BLaER1 treated with 17β-estradiol and CSF1 and Interleukin-3, amounts not matched to agents 10 nM and 100 nM (cell line): ENCODE results near the gene EXOG.

Source experiments
- H3K27ac ChIP-seq, 11 experiments: shearing (Covaris generic); formaldehyde crosslinking; 2 replicates each; pipeline ENCODE4 v1.8.1; 2022
- H3K27me3 ChIP-seq, 11 experiments: shearing (Covaris generic); formaldehyde crosslinking; 2 replicates each; pipeline ENCODE4 v1.8.1; 2022
- H3K36me3 ChIP-seq, 11 experiments: shearing (Covaris generic); formaldehyde crosslinking; 2 replicates each; pipeline ENCODE4 v1.8.1; 2022
- H3K4me1 ChIP-seq, 10 experiments: shearing (Covaris generic); formaldehyde crosslinking; 2 replicates each; pipeline ENCODE4 v1.8.1; 2022
- H3K4me2 ChIP-seq, 11 experiments: shearing (Covaris generic); formaldehyde crosslinking; 2 replicates each; pipeline ENCODE4 v1.8.1; 2022
- H3K4me3 ChIP-seq, 10 experiments: shearing (Covaris generic); formaldehyde crosslinking; 2 replicates each; pipeline ENCODE4 v1.8.1; 2022
- H3K9ac ChIP-seq, 11 experiments: shearing (Covaris generic); formaldehyde crosslinking; 2 replicates each; pipeline ENCODE4 v1.8.1; 2022
- H3K9me3 ChIP-seq, 11 experiments: shearing (Covaris generic); formaldehyde crosslinking; replicated peaks in 1 of 11; 2 replicates each; pipeline ENCODE4 v1.8.1; 2022
- H4K20me1 ChIP-seq, 11 experiments: shearing (Covaris generic); formaldehyde crosslinking; 2 replicates each; pipeline ENCODE4 v1.8.1; 2022
- Cebpa-rat ChIP-seq, 11 experiments: shearing (Covaris generic); IDR thresholded peaks; 2 replicates each; pipeline ENCODE4 v1.8.1; 2022

Gene EXOG

GRCh38 chr3:38515367-38515766 is 19.2 kb downstream of the EXOG start:
- Histone ChIP-seq H3K4me1 (peaks cover 8 to 22% (median 19%) of the 10 kb centered on the region in 10 experiments; a peak in 19 of 20 replicates), H3K27ac (no peak overlapping the region), H3K4me3 (no peak overlapping the region), H3K9me3 (no peaks in the 10 kb centered on the region), H3K9ac (no peak overlapping the region), H3K4me2 (no peak overlapping the region), H3K27me3 (no peaks in the 10 kb centered on the region), H4K20me1 (peaks cover 0 to 7% (median 0%) of the 10 kb centered on the region in 11 experiments; a peak in 2 of 22 replicates), H3K36me3 (peaks cover 23 to 64% (median 51%) of the 10 kb centered on the region in 11 experiments)
- no peak for TF ChIP-seq Cebpa-rat (IDR thresholded peaks at IDR 0.05)

GRCh38 chr3:38516669-38517068 is 20.5 kb downstream of the EXOG start:
- Histone ChIP-seq H3K4me2 (no peak overlapping the region), H3K4me3 (no peak overlapping the region), H3K27me3 (no peaks in the 10 kb centered on the region), H3K9me3 (no peaks in the 10 kb centered on the region), H3K27ac (no peak overlapping the region), H3K4me1 (peaks cover 8 to 25% (median 19%) of the 10 kb centered on the region in 10 experiments; a peak in 19 of 20 replicates), H4K20me1 (peaks cover 0 to 10% (median 1%) of the 10 kb centered on the region in 11 experiments; a peak in 5 of 22 replicates), H3K36me3 (peaks cover 18 to 54% (median 42%) of the 10 kb centered on the region in 11 experiments), H3K9ac (no peak overlapping the region)
- no peak for TF ChIP-seq Cebpa-rat (IDR thresholded peaks at IDR 0.05)

GRCh38 chr3:38519000-38519399 is 22.9 kb downstream of the EXOG start:
- no peak overlapping the region for H3K27ac ChIP-seq
- H3K4me2 ChIP-seq: peak overlapping the region in 6 of 11 experiments; percentile 45 to 73 (median 62); a peak in 7 of 22 replicates
- H3K36me3 ChIP-seq: peaks cover 20 to 51% (median 42%) of the 10 kb centered on the region in 11 experiments; a peak in 21 of 22 replicates
- TF ChIP-seq Cebpa-rat (IDR thresholded peaks at IDR 0.05): no peak
- peaks cover 8 to 25% (median 19%) of the 10 kb centered on the region in 10 experiments; a peak in 19 of 20 replicates for H3K4me1 ChIP-seq
- H3K4me3 ChIP-seq: no peak overlapping the region
- H3K9ac ChIP-seq: no peak overlapping the region
- no peaks in the 10 kb centered on the region for H3K9me3 ChIP-seq
- H3K27me3 ChIP-seq: no peaks in the 10 kb centered on the region
- peaks cover 0 to 18% (median 3%) of the 10 kb centered on the region in 11 experiments; a peak in 6 of 22 replicates for H4K20me1 ChIP-seq

GRCh38 chr3:38519651-38520050 is 23.5 kb downstream of the EXOG start:
- Histone ChIP-seq H3K9ac (peak overlapping the region in 2 of 11 experiments; percentile 7 to 24; a peak in 3 of 22 replicates), H3K27ac (peak overlapping the region in 1 of 11 experiments; percentile 16; a peak in 1 of 22 replicates), H3K4me1 (peaks cover 8 to 25% (median 19%) of the 10 kb centered on the region in 10 experiments; a peak in 19 of 20 replicates), H3K4me3 (no peak overlapping the region), H3K27me3 (no peaks in the 10 kb centered on the region), H3K4me2 (peak overlapping the region; percentile 43 to 73 (median 57)), H3K36me3 (peaks cover 25 to 53% (median 44%) of the 10 kb centered on the region in 11 experiments), H3K9me3 (no peaks in the 10 kb centered on the region), H4K20me1 (peaks cover 0 to 18% (median 3%) of the 10 kb centered on the region in 11 experiments; a peak in 6 of 22 replicates)
- no peak for TF ChIP-seq Cebpa-rat (IDR thresholded peaks at IDR 0.05)

GRCh38 chr3:38521391-38521987 is 25.3 kb downstream of the EXOG start:
- H3K36me3 ChIP-seq: peaks cover 37 to 59% (median 51%) of the 10 kb centered on the region in 11 experiments
- no peak overlapping the region for H3K27ac ChIP-seq

GRCh38 chr3:38522002-38522401 is 25.9 kb downstream of the EXOG start:
- no peak for TF ChIP-seq Cebpa-rat (IDR thresholded peaks at IDR 0.05)

More at GRCh38 chr3:38521391-38521987, 25.3 kb downstream of the EXOG start:
- H3K9me3 ChIP-seq: no peaks in the 10 kb centered on the region
- peaks cover 0 to 18% (median under 1%) of the 10 kb centered on the region in 11 experiments; a peak in 6 of 22 replicates for H4K20me1 ChIP-seq
- H3K4me1 ChIP-seq: peaks cover 8 to 25% (median 19%) of the 10 kb centered on the region in 10 experiments; a peak in 19 of 20 replicates
- no peak overlapping the region for H3K9ac ChIP-seq
- H3K27me3 ChIP-seq: no peaks in the 10 kb centered on the region
- no peak for TF ChIP-seq Cebpa-rat (IDR thresholded peaks at IDR 0.05)
- no peak overlapping the region for H3K4me2 ChIP-seq
- no peak overlapping the region for H3K4me3 ChIP-seq

GRCh38 chr3:38524141-38524739 is 28.1 kb downstream of the EXOG start:
- Histone ChIP-seq H3K27me3 (no peaks in the 10 kb centered on the region), H3K36me3 (peaks cover 43 to 69% (median 59%) of the 10 kb centered on the region in 11 experiments)
- no peak for TF ChIP-seq Cebpa-rat (IDR thresholded peaks at IDR 0.05)

More at GRCh38 chr3:38522002-38522401, 25.9 kb downstream of the EXOG start:
- peaks cover 42 to 65% (median 55%) of the 10 kb centered on the region in 11 experiments for H3K36me3 ChIP-seq
- peaks cover 0 to 18% (median 3%) of the 10 kb centered on the region in 11 experiments; a peak in 8 of 22 replicates for H4K20me1 ChIP-seq
- no peaks in the 10 kb centered on the region for H3K27me3 ChIP-seq
- H3K27ac ChIP-seq: no peak overlapping the region
- no peak overlapping the region for H3K4me3 ChIP-seq
- H3K4me2 ChIP-seq: no peak overlapping the region
- H3K9me3 ChIP-seq: no peaks in the 10 kb centered on the region
- H3K4me1 ChIP-seq: peaks cover 8 to 25% (median 19%) of the 10 kb centered on the region in 10 experiments; a peak in 19 of 20 replicates
- H3K9ac ChIP-seq: no peak overlapping the region

GRCh38 chr3:38526792-38527191 is 30.7 kb downstream of the EXOG start:
- Histone ChIP-seq H3K9ac (no peak overlapping the region), H4K20me1 (peaks cover 0 to 19% (median 6%) of the 10 kb centered on the region in 11 experiments; a peak in 9 of 22 replicates), H3K36me3 (peaks cover 48 to 86% (median 68%) of the 10 kb centered on the region in 11 experiments), H3K9me3 (no peaks in the 10 kb centered on the region), H3K4me3 (no peak overlapping the region), H3K4me1 (peaks cover 0 to 4% (median 0%) of the 10 kb centered on the region in 10 experiments; a peak in 1 of 20 replicates), H3K27me3 (no peaks in the 10 kb centered on the region), H3K4me2 (no peak overlapping the region), H3K27ac (no peak overlapping the region)
- TF ChIP-seq Cebpa-rat (IDR thresholded peaks at IDR 0.05): no peak

More at GRCh38 chr3:38524141-38524739, 28.1 kb downstream of the EXOG start:
- H3K4me2 ChIP-seq: no peak overlapping the region
- H3K4me3 ChIP-seq: no peak overlapping the region
- H3K9me3 ChIP-seq: no peaks in the 10 kb centered on the region
- no peak overlapping the region for H3K27ac ChIP-seq
- H3K4me1 ChIP-seq: peaks cover 8 to 14% (median 11%) of the 10 kb centered on the region in 10 experiments; a peak in 19 of 20 replicates
- H3K9ac ChIP-seq: no peak overlapping the region
- H4K20me1 ChIP-seq: peaks cover 0 to 30% (median 7%) of the 10 kb centered on the region in 11 experiments; a peak in 9 of 22 replicates

- Histone ChIP-seq H3K9ac (no peak overlapping the region), H3K4me1 (peaks cover 0 to 4% (median 0%) of the 10 kb centered on the region in 10 experiments; a peak in 1 of 20 replicates), H3K9me3 (no peaks in the 10 kb centered on the region), H3K36me3 (peaks cover 31 to 74% (median 54%) of the 10 kb centered on the region in 11 experiments), H4K20me1 (peaks cover 0 to 26% (median 7%) of the 10 kb centered on the region in 11 experiments; a peak in 10 of 22 replicates), H3K27me3 (no peaks in the 10 kb centered on the region), H3K4me2 (no peak overlapping the region), H3K4me3 (no peak overlapping the region), H3K27ac (no peak overlapping the region)
- no peak for TF ChIP-seq Cebpa-rat (IDR thresholded peaks at IDR 0.05)
Observed at GRCh38 chr3:38528457-38528856, 32.3 kb downstream of the EXOG start.
